NCI-H2107 treated with DMSO at 0.1 percent for 48 hours (cell line): ENCODE data around the gene NCBP1.
A peak's percentile ranks its signal among the peaks of the same experiment; 100 is the strongest.
"Not testable (repeated sequence)": the region's sequence is repeated elsewhere in the genome, so short reads cannot be mapped to it uniquely, and the experiment has no call there.

Experiments used
- DNase-seq: peaks from one replicate; lab custom pipeline; 2025; ENCODE audit not compliant: unreplicated experiment; lab: John Stamatoyannopoulos, UW

NCBP1 gene

DNA sequence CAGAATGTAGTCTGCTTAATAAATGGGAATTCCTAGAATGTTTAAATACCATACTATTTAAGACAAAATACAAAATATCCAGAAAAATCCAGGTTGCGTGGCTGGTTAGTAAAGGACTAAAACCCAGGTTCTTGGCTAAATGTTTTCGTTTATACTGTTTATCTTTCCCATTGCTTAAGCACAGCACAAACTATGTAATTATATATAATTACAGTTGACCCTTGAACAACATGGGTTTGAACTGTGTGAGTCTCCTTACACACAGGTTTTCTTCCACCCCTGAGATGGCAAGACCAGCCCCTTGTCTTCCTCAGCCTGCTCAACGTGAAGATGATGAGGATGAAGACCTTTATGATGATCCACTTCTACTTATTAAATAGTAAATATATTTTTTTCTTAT is 38.8 kb downstream of the NCBP1 start:
- DNase-seq: no peak

GRCh38 chr9:97673922-97674321 is 40.3 kb downstream of the NCBP1 start:
- DNase-seq: no peak

GRCh38 chr9:97675655-97676054 is 42.0 kb downstream of the NCBP1 start:
- DNase-seq: no peak

- no peak for DNase-seq
Measured at GRCh38 chr9:97682242-97682641, 48.6 kb downstream of the NCBP1 start.

DNA sequence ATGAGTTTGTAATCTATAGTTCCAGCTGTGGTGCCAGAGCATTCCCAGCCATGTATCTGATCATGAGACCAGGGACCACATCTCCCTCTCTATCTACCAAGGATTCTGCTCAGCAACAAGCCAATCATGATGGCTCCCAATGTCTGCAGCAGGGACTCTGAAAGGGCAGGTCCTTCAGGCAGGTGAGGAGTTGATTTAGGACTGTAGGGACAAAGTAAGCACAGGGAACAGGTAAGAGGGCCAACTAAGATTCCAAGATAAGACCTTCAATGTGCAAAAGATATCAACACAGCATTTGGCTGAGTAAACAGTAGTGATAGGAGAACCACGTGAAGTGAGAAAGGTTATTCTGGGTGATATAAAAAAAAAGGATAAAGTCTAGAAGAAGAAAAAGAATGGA is 55.0 kb downstream of the NCBP1 start:
- DNase-seq: no peak

- DNase-seq: no peak
Measured at GRCh38 chr9:97689401-97690180, 56.0 kb downstream of the NCBP1 start.

GRCh38 chr9:97694769-97695168 is 61.1 kb downstream of the NCBP1 start:
- DNase-seq: no peak

DNA sequence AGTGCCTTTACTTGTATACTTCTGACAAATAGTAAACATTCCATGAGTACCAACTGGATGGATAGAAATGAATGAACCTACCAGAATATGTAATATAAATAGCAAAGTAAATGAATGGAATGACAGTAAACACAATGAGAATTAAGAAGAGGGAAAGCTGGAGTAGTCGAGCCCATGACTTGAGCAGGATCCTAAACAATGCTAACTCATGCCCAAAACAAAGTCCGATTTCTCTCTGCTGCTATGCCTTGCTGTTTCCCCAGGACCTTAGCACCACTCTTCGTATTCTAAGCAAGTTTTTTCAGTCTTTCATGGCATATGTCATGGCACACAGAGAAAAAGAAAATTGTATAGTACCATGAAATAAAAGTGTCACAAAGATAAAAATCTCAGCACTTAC is 61.8 kb downstream of the NCBP1 start:
- no peak for DNase-seq

DNA sequence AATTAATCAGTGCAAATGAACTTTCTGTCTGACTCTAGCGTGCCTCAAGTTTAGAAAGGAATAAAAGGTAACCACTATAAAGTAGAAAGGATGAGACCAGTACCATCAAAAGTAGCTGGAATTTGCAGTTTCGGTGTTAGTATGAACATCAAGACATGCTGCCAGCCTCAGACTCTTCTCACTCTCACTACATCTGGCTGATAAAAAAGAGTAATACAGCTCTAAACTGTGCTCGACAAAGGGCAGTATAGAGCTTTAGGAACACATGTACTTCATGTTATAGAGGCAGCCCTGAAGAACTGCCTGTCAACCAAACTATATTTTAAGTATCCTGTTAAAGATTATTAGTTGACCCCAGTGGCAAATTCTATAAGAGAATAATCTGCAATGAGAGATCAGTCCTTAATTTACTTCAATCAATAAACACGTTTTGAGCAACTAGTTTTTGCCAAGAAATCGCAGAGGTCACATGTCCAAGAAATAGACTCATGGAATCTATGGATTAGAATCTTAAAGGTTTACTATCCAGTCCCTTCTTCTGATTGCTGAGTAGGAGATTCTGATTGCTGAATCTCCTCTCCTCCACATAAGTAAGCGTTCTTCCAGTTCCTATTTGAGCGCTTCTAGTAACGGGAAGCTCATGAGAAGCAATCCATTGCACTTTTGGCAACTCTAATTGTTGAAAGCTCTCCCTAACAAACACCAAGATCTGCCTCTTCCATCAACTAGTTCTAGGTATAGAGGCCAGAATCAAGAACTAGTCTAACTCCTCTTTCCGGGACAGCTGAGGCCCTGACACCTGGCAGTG is 62.6 kb downstream of the NCBP1 start:
- DNase-seq: peak; percentile 13

DNA sequence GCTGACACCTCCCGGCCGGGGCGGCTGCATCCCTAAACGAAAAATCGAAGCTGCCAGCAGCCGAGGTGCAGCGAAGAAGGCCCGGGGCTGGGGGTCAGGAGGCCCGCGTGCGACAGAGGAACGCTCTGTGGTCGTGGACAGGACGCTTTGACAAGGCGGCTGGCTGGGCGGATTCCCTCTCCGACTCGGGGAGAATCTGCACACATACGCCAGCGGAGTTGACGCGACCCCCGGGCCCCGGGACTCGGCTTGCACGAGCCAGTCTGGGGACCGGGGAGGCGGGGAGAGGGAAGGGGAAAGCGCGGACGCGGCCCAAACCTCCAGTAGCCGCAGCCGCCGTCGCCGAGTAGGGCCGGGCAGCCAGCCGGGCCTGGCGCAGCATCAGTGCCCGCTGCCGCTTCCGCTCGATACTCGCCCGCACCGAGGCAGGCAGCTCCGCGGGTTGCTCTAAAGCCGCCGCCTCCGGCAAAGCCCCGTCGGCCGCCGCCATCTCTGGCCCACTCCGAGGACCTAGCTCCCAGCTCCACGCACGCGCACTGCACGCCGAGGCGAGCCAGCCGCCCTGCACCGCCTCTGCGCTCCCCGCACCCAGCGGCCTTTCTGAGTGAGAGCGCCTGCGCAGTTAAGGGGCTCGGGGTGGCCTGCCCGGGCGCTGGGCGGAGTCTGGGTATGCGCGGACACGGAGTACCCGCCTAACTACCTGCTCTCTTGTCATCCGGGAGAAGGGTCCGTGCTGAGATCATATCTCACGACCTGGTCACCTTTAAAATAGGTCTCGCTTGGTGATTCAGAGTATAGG is 63.4 kb downstream of the NCBP1 start, which contains the start of gene XPA:
Gene XPA, minus strand, starts transcription at position 538 of the 799 bp plus-strand sequence. Its CDS starts 48 bp downstream, at position 490.
- peak; percentile 82 for DNase-seq

DNA sequence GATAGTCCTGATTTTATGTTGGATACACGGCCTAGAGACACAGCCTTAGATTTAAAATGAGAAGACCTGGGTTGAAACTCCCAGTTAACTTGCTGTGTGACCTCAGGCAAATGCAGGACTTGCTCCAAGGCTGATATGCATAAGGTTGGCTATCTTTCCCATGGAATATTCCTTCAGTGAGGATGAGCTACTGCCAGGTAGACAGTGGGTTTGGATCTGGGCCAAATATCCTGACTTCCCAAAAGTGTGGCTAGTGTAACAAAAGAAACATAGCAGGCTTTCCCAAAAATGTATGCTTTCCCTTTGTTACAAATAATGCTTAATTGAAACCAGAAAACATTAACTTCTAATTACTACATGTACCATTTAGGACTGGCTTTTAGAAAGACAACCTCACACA is 64.2 kb downstream of the NCBP1 start:
- DNase-seq: no peak

DNA sequence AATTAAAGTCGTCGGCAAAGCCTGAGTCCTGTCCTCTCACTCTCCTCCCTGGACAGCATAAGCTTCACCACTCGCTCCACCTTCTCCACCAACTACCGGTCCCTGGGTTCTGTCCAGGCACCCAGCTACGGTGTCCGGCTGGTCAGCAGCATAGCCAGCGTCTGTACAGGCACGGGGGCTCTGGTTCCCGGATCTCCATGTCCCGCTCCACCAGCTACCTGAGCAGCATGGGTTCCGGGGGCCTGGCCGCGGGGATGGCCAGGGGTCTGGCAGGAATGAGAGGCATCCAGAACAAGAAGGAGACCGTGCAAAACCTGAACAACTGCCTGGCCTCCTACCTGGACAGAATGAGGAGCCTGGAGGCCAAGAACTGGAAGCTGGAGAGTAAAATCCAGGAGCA is 65.2 kb downstream of the NCBP1 start:
- DNase-seq: no peak

- DNase-seq: not testable (repeated sequence)
Measured at GRCh38 chr9:97699281-97699680, 65.7 kb downstream of the NCBP1 start.

GRCh38 chr9:97699824-97700223 is 66.2 kb downstream of the NCBP1 start:
- DNase-seq: not testable (repeated sequence)

DNA sequence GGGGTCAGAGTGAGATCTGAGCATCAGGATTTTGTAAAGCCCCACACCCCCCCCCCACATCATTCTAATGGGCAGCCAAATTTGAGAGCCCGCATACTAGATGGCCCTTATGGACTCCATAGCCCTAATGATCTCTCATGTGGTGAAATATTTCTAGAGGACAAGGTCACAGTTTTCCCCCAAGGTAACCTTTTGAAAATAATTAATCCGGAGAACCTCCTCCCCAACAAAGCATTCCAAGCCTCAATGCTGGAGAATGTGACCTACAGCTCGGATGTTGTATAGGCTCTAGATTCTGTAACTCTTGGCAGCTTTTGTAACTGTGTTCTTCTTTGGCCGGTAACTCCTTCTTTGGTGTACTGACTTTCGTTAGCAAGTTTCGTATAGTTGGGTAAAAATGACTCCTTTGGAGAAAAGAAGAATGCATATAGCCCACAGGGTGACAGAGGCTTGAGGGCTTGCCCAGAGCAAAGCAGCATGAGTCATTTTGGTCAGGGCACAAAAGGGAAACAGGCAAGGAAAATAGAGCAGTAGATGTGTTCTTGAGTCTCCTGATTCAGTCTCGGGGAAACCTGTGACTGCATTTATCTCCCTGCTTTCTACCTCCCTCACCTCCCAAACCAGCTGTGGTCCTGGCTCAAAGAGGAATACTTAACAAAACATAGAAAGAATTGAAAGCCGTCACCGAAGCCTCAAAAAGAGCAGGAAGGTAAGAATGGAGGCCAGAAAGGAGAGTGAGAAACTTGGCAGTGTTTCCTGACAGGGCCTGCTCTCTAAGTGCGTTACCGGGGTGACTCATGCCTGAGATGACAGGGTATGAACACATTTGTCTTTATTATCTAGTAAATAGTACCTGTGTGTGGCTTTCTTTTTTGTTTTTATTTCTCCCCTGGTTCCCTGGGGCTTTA is 70.1 kb downstream of the NCBP1 start:
- DNase-seq: peak; percentile 20

DNA sequence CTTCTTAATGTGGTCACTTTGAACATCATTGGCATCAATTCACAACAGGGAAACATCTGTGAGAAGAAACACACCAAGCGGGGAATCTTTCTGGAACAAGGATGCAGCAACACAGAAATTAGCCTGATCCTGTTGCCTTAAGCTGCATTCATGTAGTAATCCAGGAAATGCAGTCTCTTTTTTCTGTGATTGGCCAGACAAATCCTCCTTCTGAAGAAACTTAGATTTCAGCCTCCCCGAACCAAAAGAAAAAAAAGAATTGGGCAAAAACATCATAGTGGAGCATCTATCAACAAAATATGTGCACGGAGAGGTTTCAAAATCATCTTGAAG is 70.7 kb downstream of the NCBP1 start:
- DNase-seq: no peak

GRCh38 chr9:97704851-97705250 is 71.2 kb downstream of the NCBP1 start:
- no peak for DNase-seq

DNA sequence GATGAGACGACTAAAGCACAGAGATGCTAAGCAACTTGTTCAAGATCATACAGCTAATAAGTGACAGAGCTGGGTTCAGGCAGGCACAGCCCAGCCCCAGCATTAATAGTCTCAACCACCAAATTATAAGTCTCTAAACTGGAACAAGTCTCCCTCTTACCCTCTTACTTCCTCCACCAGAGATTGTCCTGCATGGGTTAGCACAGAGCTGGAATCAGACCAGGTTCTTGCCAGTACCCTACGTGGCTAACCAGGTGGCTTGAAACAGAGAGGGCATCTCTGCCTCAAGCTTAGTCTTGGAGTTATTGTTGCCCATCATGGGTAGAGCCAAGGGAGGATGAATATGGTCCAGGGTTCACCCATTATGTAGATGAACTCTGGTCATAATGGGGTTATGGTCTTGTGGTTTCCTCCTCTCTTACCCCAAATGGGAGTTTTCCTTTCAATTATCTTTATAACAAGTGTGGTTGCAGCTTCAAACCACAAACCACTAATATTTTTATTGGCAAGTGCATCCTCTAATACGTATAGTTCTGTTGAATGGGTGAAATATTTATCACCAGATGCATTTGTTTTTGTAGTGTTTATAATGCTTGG is 71.8 kb downstream of the NCBP1 start:
- DNase-seq: no peak

- DNase-seq: no peak
Measured at GRCh38 chr9:97706246-97706645, 72.6 kb downstream of the NCBP1 start.
